Stimulated activated memory B cell treated with anti-CD40 and anti-IgM and Interleukin-4, amounts not matched to agents 10 μg/mL and 1 μg/mL and 100 μg/mL, for 72 hours (primary cell): Measurements from ENCODE around the gene SLC25A11.

Experiments
- ATAC-seq: fragments of 150-1000 bp; cut with Tn5 transposase; 2 replicates; pipeline ENCODE4 v1.10.0; 2021
- H3K27ac Mint-ChIP-seq: one replicate; pipeline ENCODE4 v1.8.0; 2022; ENCODE audit warnings: mild to moderate bottlenecking, mixed read lengths
- H3K27me3 Mint-ChIP-seq: one replicate; pipeline ENCODE4 v1.8.0; 2022; ENCODE audit warnings: mixed read lengths
- H3K36me3 Mint-ChIP-seq: one replicate; pipeline ENCODE4 v1.8.0; 2022; ENCODE audit warnings: mixed read lengths
- H3K4me1 Mint-ChIP-seq: one replicate; pipeline ENCODE4 v1.8.0; 2022; ENCODE audit warnings: mixed read lengths
- H3K4me3 Mint-ChIP-seq: one replicate; pipeline ENCODE4 v1.8.0; 2022; ENCODE audit warnings: mild to moderate bottlenecking, moderate library complexity, mixed read lengths
- H3K9me3 Mint-ChIP-seq: one replicate; pipeline ENCODE4 v1.8.0; 2022; ENCODE audit warnings: mixed read lengths

SLC25A11 gene

DNA sequence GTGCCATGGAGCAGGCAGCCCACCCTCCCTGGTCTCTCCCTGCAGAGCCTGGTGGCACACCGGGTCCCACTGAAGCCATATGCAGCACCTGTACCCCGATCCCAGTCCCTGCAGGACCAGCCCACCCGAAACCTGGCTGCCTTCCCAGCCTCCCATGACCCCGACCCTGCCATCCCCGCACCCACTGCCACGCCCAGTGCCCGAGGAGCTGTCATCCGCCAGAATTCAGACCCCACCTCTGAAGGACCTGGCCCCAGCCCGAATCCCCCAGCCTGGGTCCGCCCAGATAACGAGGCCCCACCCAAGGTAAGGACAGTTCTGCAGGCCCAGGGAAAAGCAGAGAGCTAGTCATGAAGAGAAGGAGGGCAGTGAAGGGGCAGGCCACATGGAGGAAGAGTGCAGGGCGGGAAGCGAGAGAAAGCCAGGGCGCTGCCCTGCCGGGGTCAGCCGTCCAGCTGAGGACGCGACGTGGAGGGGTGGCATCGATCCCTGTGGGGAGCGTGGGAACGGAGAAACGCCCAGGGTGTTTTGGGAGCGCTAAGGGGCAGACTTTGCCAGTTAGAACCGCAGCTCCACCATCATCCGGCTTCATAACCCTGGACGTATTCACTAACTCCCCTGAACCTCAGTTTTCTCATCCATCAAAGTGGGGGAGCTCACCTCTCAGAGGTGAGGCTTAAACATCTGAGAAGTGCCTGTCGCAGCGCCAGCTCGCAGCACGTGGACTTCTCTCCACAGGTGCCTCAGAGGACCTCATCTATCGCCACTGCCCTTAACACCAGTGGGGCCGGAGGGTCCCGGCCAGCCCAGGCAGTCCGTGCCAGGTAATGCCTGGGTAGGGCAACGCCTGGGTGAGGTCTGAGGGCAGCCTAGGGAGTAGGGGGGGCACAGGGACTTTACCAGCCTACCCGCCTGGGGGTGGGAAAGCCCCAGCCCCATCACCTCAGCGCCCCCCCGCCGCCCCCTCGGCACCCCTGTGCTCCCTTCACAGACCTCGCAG, 48.1 kb downstream of the SLC25A11 start:
- no peak overlapping the region for H3K27ac Mint-ChIP-seq
- H3K4me1 Mint-ChIP-seq: no peaks in the 10 kb centered on the region
- H3K4me3 Mint-ChIP-seq: no peak overlapping the region
- H3K27me3 Mint-ChIP-seq: no peaks in the 10 kb centered on the region
- no peaks in the 10 kb centered on the region for H3K9me3 Mint-ChIP-seq
- no peak for ATAC-seq
- H3K36me3 Mint-ChIP-seq: peaks cover 80% of the 10 kb centered on the region

GRCh38 chr17:4887581-4887980, 52.3 kb downstream of the SLC25A11 start:
- H3K27ac Mint-ChIP-seq: no peak overlapping the region
- H3K36me3 Mint-ChIP-seq: peaks cover 63% of the 10 kb centered on the region
- H3K4me3 Mint-ChIP-seq: no peak overlapping the region
- no peaks in the 10 kb centered on the region for H3K9me3 Mint-ChIP-seq
- H3K27me3 Mint-ChIP-seq: no peaks in the 10 kb centered on the region
- no peaks in the 10 kb centered on the region for H3K4me1 Mint-ChIP-seq
- no peak for ATAC-seq
